Astrocyte (in vitro differentiated cells and primary cell): ENCODE measurements around the gene VPS37B. TPM values are rescaled to one million over a fixed set of nuclear protein-coding genes. Genes with fewer than 3 reads are reported as not detected.

Experiments used
- DNase-seq: peaks from one replicate; pipeline ENCODE4 v3.0.0-alpha.2; 2010; ENCODE audit warnings: low read depth
- FAIRE-seq: peaks from 2 replicates; lab custom pipeline; 2011; peaks lifted over from hg19 to GRCh38; lab: Jason Lieb, UNC
- H2AFZ ChIP-seq: 2 replicates; pipeline ENCODE4 v1.6.0; 2012; ENCODE audit warnings: low read depth, low read length, inconsistent platforms
- H3K27ac ChIP-seq: 2 replicates; pipeline ENCODE4 v1.5.1; 2011; ENCODE audit warnings: low read depth, low read length, inconsistent platforms
- H3K27me3 ChIP-seq: 2 replicates; pipeline ENCODE4 v1.6.0; 2011; ENCODE audit warnings: low read length, inconsistent platforms; ENCODE audit not compliant: insufficient read depth
- H3K36me3 ChIP-seq: 2 replicates; pipeline ENCODE4 v1.5.1; 2011; ENCODE audit warnings: low read length, inconsistent platforms; ENCODE audit not compliant: insufficient read depth
- H3K4me1 ChIP-seq: 2 replicates; pipeline ENCODE4 v1.5.1; 2011; ENCODE audit warnings: low read length, inconsistent platforms; ENCODE audit not compliant: insufficient read depth
- H3K4me2 ChIP-seq: 2 replicates; pipeline ENCODE4 v1.6.0; 2012; ENCODE audit warnings: low read length, inconsistent platforms
- H3K4me3 ChIP-seq: 2 replicates; pipeline ENCODE4 v1.5.1; 2011; ENCODE audit warnings: low read depth, mild to moderate bottlenecking, low read length, inconsistent platforms; ENCODE audit not compliant: insufficient read depth
- H3K79me2 ChIP-seq: 2 replicates; pipeline ENCODE4 v1.6.0; 2012; ENCODE audit warnings: mild to moderate bottlenecking, low read length, inconsistent platforms; ENCODE audit not compliant: insufficient read depth
- H3K9ac ChIP-seq: 2 replicates; pipeline ENCODE4 v1.6.0; 2012; ENCODE audit warnings: mild to moderate bottlenecking, low read length, inconsistent platforms
- H3K9me3 ChIP-seq: 2 replicates; pipeline ENCODE4 v1.5.1; 2012; ENCODE audit warnings: low read depth, mild to moderate bottlenecking, low read length, inconsistent platforms; ENCODE audit not compliant: insufficient read depth
- H4K20me1 ChIP-seq: 2 replicates; pipeline ENCODE4 v1.6.0; 2012; ENCODE audit warnings: low read length, inconsistent platforms; ENCODE audit not compliant: insufficient read depth
- H3K27ac Mint-ChIP-seq: one replicate; pipeline ENCODE4 v1.8.0; 2021; ENCODE audit warnings: mild to moderate bottlenecking, mixed read lengths; ENCODE audit not compliant: unreplicated experiment
- H3K27me3 Mint-ChIP-seq: one replicate; pipeline ENCODE4 v1.8.0; 2021; ENCODE audit warnings: low read depth, mixed read lengths; ENCODE audit not compliant: unreplicated experiment
- H3K36me3 Mint-ChIP-seq: one replicate; pipeline ENCODE4 v1.8.0; 2021; ENCODE audit warnings: low read depth, mixed read lengths; ENCODE audit not compliant: unreplicated experiment
- H3K4me1 Mint-ChIP-seq: one replicate; pipeline ENCODE4 v1.8.0; 2021; ENCODE audit warnings: low read depth, mixed read lengths; ENCODE audit not compliant: unreplicated experiment
- H3K4me3 Mint-ChIP-seq: one replicate; pipeline ENCODE4 v1.8.0; 2021; ENCODE audit warnings: mild to moderate bottlenecking, moderate library complexity, mixed read lengths; ENCODE audit not compliant: unreplicated experiment
- H3K9me3 Mint-ChIP-seq: one replicate; pipeline ENCODE4 v1.8.0; 2021; ENCODE audit warnings: mild to moderate bottlenecking, mixed read lengths; ENCODE audit not compliant: unreplicated experiment
- EZH2 ChIP-seq: IDR thresholded peaks from 2 replicates; pipeline ENCODE4 v1.6.1; 2012; ENCODE audit warnings: mild to moderate bottlenecking, low read length, inconsistent platforms; ENCODE audit not compliant: insufficient read depth
- total RNA-seq: library from RNA; stranded (reverse); gene quantifications from 2 replicates; pipeline ENCODE4 v1.2.1, GENCODE V29; 2021
- TF ChIP-seq, protein P1 (sequence below): IDR thresholded peaks from 2 replicates; pipeline ENCODE4 v1.5.1; 2011; ENCODE audit warnings: low read depth, mild to moderate bottlenecking, inconsistent platforms, low read length, moderate library complexity; ENCODE audit not compliant: insufficient read depth

The VPS37B gene
- total RNA-seq, 1 donor from 2014 or later: 31.4 TPM

DNA sequence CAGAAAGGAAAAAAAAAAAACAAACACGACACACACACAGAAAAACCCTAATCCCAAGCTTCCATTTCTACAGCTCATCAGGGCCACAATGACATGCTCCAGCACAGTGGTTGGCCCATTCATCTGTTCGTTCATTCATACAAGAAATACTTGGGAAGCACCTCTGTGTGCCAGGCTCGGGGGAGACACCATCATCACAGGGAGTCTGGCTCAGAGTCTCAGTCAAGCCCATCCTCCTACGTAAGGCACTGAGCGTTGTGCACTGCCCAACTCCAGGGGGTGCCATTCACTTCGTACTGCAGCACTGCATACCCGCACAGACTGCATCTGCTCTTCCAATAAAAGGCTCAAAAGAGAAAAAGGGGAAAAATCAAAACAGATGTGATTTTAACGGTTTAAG, 15.3 kb downstream of the VPS37B start:
- Mint-ChIP-seq H3K9me3 (no peaks in the 10 kb centered on the region), H3K36me3 (peaks cover 4% of the 10 kb centered on the region), H3K27ac (peak overlapping the region; percentile 60), H3K4me3 (peak overlapping the region; percentile 11), H3K27me3 (no peaks in the 10 kb centered on the region), H3K4me1 (peaks cover 26% of the 10 kb centered on the region)
- Histone ChIP-seq H3K4me1 (peaks cover 27% of the 10 kb centered on the region), H3K4me2 (peak overlapping the region; percentile 6), H2AFZ (no peak overlapping the region), H3K27me3 (no peaks in the 10 kb centered on the region), H4K20me1 (peaks cover 85% of the 10 kb centered on the region), H3K9me3 (no peaks in the 10 kb centered on the region), H3K36me3 (no peaks in the 10 kb centered on the region), H3K4me3 (no peak overlapping the region), H3K9ac (no peak overlapping the region), H3K27ac (no peak overlapping the region), H3K79me2 (peaks cover 97% of the 10 kb centered on the region)
- no peak for TF ChIP-seq EZH2
- TF ChIP-seq, protein P1, sequence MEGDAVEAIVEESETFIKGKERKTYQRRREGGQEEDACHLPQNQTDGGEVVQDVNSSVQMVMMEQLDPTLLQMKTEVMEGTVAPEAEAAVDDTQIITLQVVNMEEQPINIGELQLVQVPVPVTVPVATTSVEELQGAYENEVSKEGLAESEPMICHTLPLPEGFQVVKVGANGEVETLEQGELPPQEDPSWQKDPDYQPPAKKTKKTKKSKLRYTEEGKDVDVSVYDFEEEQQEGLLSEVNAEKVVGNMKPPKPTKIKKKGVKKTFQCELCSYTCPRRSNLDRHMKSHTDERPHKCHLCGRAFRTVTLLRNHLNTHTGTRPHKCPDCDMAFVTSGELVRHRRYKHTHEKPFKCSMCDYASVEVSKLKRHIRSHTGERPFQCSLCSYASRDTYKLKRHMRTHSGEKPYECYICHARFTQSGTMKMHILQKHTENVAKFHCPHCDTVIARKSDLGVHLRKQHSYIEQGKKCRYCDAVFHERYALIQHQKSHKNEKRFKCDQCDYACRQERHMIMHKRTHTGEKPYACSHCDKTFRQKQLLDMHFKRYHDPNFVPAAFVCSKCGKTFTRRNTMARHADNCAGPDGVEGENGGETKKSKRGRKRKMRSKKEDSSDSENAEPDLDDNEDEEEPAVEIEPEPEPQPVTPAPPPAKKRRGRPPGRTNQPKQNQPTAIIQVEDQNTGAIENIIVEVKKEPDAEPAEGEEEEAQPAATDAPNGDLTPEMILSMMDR: peak; percentile 54
- DNase-seq (no peak), FAIRE-seq (no peak)

DNA sequence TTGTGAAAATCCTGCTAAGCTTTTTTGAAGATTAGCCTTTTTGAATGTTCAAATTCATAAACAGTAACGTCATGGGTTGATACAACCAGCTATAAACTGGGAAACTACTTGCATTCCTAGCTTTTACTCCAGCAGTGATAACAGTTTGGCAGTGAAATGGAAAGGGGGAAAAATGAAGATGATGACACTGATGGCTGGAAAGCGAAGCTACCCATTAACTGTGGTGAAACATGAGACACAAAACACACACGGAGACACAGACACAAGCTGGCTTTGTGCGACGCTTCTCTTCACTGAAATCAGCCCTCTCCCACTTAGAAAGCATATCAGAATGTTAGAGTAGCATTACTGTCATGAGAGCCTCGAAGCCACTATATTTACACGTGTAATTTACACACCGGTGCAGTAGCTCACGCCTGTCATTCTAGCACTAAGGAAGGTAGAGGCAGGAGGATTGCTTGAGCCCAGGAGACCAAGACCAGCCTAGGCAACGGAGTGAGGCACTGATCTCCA, 15.7 kb downstream of the VPS37B start:
- Mint-ChIP-seq H3K27ac (peak overlapping the region; percentile 60), H3K27me3 (no peaks in the 10 kb centered on the region), H3K4me3 (no peak overlapping the region), H3K36me3 (peaks cover 4% of the 10 kb centered on the region), H3K4me1 (peaks cover 28% of the 10 kb centered on the region), H3K9me3 (no peaks in the 10 kb centered on the region)
- TF ChIP-seq, protein P1: no peak
- no peak for TF ChIP-seq EZH2
- H3K36me3 ChIP-seq: no peaks in the 10 kb centered on the region
- H3K9ac ChIP-seq: no peak overlapping the region
- H3K27ac ChIP-seq: no peak overlapping the region
- peaks cover 89% of the 10 kb centered on the region for H4K20me1 ChIP-seq
- DNase-seq (peak; percentile 72), FAIRE-seq (no peak)
- peak overlapping the region; percentile 6 for H3K4me2 ChIP-seq
- peaks cover 30% of the 10 kb centered on the region for H3K4me1 ChIP-seq
- no peaks in the 10 kb centered on the region for H3K9me3 ChIP-seq
- H2AFZ ChIP-seq: no peak overlapping the region
- peaks cover 99% of the 10 kb centered on the region for H3K79me2 ChIP-seq
- no peaks in the 10 kb centered on the region for H3K27me3 ChIP-seq
- H3K4me3 ChIP-seq: no peak overlapping the region
